Heart right ventricle (tissue), 16 donors: Measurements from ENCODE around the gene SNAP47. TPM values are rescaled to one million over a fixed set of nuclear protein-coding genes. Genes with fewer than 3 reads are reported as not detected.

Experiments
- ATAC-seq, 8 donors: fragments of 200-7000 bp; cut with Tn5 transposase; one replicate each; pipeline ENCODE4 v1.9.1; 2020; ENCODE audit warnings: mild to moderate bottlenecking in 8 of 8, moderate library complexity in 8 of 8, moderate number of reproducible peaks in 1 of 8
- DNase-seq, 2 donors: peaks; one replicate each; pipeline ENCODE4 v3.0.0-alpha.2; 2020
- H3K27ac ChIP-seq, 10 donors: fragments of 200-600 bp; sonication (generic) in 2 of 10; one replicate each; pipeline versions ENCODE4 v1.5.0 to v1.8.0; 2020 to 2022; ENCODE audit warnings: mild to moderate bottlenecking in 3 of 10
- H3K27me3 ChIP-seq, 7 donors: fragments of 200-600 bp; one replicate each; pipeline ENCODE4 v1.8.0; 2021 to 2022; ENCODE audit warnings: mild to moderate bottlenecking in 2 of 7
- H3K36me3 ChIP-seq, 9 donors: fragments of 200-600 bp; sonication (generic) in 1 of 9; one replicate each; pipeline versions ENCODE4 v1.5.0 to v1.8.0; 2020 to 2022; ENCODE audit warnings: mild to moderate bottlenecking in 2 of 9
- H3K4me1 ChIP-seq, 9 donors: fragments of 200-600 bp; sonication (generic) in 1 of 9; one replicate each; pipeline versions ENCODE4 v1.5.0 to v1.8.0; 2020 to 2022; ENCODE audit warnings: mild to moderate bottlenecking in 4 of 9
- H3K4me3 ChIP-seq, 10 donors: fragments of 200-600 bp; sonication (generic) in 2 of 10; one replicate each; pipeline versions ENCODE4 v1.5.0 to v1.8.0; 2020 to 2022; ENCODE audit warnings: mild to moderate bottlenecking in 7 of 10, moderate library complexity in 2 of 10
- H3K9me3 ChIP-seq, 11 donors: fragments of 200-600 bp in 10 of 11; sonication (generic) in 2 of 11; one replicate each; pipeline versions ENCODE4 v1.5.0 to v1.8.0; 2013 to 2022; ENCODE audit warnings: mild to moderate bottlenecking in 2 of 11, control low read depth in 1 of 11, moderate library complexity in 1 of 11
- WGBS, 2 donors: extraction: QIAGEN DNeasy Blood & Tissue Kit; methylation state at CpG; one replicate each; pipeline ENCODE4 v1.1.7; 2013; ENCODE audit warnings: inconsistent platforms in 1 of 2; 5-methylcytosine and 5-hydroxymethylcytosine counted together
- intact Hi-C, 10 donors: fragments of 100-400 bp; cut with DNase I; formaldehyde crosslinking; loops; one replicate each; pipeline versions ENCODE4 v1.11.1 to v1.14.2; 2022
- polyA plus RNA-seq, 2 donors: library from polyadenylated mRNA; stranded (reverse); fragments of 200-250 nt; gene quantifications; one replicate each; pipeline ENCODE4 v1.2.3, GENCODE V29; 2013
- total RNA-seq, 10 donors: library from RNA; stranded (reverse); fragmentation: NEBNext Ultra II Directional in 3 of 10; extraction: Animal tissue kit (Norgen Biotek cat#: 25700) in 3 of 10; gene quantifications; one replicate each; pipeline versions ENCODE4 v1.2.1 to v1.2.4, GENCODE V29; 2021 to 2023
- TF ChIP-seq, protein P1 (sequence below), 9 donors: fragments of 200-600 bp; sonication (generic) in 2 of 9; IDR thresholded peaks; one replicate each; pipeline versions ENCODE4 v1.5.0 to v1.8.0; 2021 to 2022; ENCODE audit warnings: antibody characterized with exemption in 9 of 9, mild to moderate bottlenecking in 5 of 9, moderate library complexity in 1 of 9
- donor health status: Arrhythmogenic right ventricular cardiomyopathy.
- donor health status: ischemic (EF 13 %, LVEDD 7.1; RV severe dilation, severe dysfunction).
- donor health status: healthy with polysubstance abuse.
- donor health status: DM: no; HTN: yes; CAD: no.
- donor health status: DM: no; HTN: no; CAD: no.
- donor health status: ischemic (EF 25% LVEDD 6.9; RV normal size, moderate dysfunction).
- donor health status: ischemic (EF 25% LVEDD 5.7; RV mildly dilated, moderate dysfunction).
- donor health status: healthy.
- donor health status: DM: yes; HTN: yes; CAD: no.
- donor health status: Ischemic cardiomyopathy.
- donor health status: ischemic (EF 35%, LVEDD 5.7; RV mildly dilated, moderate dysfunction).
- donor health status: nonischemic (EF 11% LVEDD 7.7; RV severe dilation, severe dysfunction).
- donor health status: DM: yes; HTN: yes; CAD: no.
- donor health status: PGD.
- donor health status: ischemic (EF 29% LVEDD 5.4; RV normal size, mild dysfunction).
- donor health status: nonischemic (EF 23%, LVEDD 6.1; RV moderate dilation, normal function).

The SNAP47 gene
- total and polyA plus RNA-seq, 12 donors, result 18.4 to 102 (median 49.7) TPM

DNA sequence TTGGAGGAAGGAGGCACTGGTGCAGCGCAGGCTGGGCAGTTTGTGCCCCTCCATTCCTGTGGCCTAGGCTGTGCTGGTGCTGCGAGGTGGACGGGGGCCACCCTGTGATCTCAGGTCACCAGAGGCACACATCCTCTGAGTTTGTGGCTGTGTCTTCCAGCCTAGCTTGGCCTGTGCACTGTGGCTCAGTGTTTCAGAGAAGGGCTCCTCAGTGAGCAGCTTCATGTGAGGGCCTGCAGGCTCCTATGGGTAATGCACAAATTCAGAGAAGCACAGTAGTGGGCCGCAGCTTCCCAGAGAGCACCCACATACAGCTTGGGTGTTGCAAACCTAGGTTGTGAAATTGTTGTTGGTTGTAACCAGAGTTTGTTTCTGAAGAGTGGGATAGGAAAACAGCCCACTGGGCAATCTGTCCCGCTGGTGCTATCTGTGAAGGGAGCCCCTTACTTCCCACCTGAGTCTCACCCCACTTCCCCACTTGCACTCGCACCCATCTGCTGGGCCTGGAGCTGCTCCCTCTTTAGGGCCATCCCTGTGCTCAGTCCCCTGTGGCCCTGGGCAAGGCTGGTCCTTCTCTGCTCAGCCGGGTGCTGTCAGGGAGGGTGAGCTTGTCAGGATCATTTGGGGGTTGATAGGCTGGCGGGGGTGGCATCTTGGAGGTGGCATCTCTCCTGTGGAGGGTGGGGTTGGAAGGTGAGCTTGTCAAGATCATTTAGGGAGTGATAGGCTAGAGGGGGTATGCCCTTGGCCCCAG lies 30.2 kb downstream of the SNAP47 start:
- intact Hi-C loops, result loop anchor here in 2 of 10 donors (10.0 kb wide), 1 partner anchor 281 kb away; no protein-coding TSS in a partner anchor
- 96% methylated on average over 8 of the region's 8 CpGs for WGBS, 2 donors
- no peaks in the 10 kb centered on the region for H3K27me3 ChIP-seq
- H3K27ac ChIP-seq, result peak overlapping the region in 1 of 10 donors; percentile 69
- no peak for ATAC-seq
- TF ChIP-seq, protein P1, sequence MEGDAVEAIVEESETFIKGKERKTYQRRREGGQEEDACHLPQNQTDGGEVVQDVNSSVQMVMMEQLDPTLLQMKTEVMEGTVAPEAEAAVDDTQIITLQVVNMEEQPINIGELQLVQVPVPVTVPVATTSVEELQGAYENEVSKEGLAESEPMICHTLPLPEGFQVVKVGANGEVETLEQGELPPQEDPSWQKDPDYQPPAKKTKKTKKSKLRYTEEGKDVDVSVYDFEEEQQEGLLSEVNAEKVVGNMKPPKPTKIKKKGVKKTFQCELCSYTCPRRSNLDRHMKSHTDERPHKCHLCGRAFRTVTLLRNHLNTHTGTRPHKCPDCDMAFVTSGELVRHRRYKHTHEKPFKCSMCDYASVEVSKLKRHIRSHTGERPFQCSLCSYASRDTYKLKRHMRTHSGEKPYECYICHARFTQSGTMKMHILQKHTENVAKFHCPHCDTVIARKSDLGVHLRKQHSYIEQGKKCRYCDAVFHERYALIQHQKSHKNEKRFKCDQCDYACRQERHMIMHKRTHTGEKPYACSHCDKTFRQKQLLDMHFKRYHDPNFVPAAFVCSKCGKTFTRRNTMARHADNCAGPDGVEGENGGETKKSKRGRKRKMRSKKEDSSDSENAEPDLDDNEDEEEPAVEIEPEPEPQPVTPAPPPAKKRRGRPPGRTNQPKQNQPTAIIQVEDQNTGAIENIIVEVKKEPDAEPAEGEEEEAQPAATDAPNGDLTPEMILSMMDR (IDR thresholded peaks at IDR 0.05), result no peak
- no peak overlapping the region for H3K4me3 ChIP-seq
- peaks cover 0 to 82% (median 36%) of the 10 kb centered on the region in 9 donors for H3K36me3 ChIP-seq
- H3K4me1 ChIP-seq, result peaks cover 11 to 51% (median 29%) of the 10 kb centered on the region in 9 donors
- no peaks in the 10 kb centered on the region for H3K9me3 ChIP-seq
- no peak for DNase-seq

DNA sequence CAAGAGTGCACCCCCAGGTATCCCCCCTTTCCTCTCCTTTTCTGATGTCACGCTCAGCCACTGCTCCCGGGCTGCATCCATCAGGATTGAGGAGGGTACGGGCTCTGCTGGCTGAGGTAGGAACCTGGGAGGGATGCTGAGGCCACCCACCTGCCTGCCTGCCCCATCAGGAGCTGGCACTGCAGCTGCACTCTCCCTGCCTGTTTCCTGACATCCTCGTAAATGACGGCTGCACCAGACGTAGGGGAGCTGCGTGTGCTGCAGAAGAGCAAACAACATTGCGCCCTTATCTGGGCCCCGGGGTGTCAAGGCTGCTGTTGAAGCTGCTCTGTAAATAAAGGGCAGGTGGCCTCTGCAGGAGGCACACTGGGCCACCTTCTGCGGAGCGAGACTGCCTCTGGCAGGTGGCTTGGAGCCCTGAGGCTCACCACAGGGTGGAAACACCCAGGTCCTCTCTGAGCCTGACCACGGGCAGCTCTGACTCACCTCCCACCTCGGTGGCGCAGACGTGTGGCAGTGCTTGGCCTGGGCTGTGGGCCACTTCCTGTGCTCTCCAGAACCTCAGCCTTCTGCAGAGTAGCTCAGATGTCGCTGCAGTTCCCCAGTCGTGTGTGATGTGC lies 30.9 kb downstream of the SNAP47 start:
- Histone ChIP-seq H3K27me3 (no peaks in the 10 kb centered on the region), H3K4me3 (no peak overlapping the region), H3K9me3 (no peaks in the 10 kb centered on the region), H3K4me1 (peaks cover 11 to 51% (median 27%) of the 10 kb centered on the region in 9 donors), H3K27ac (peak overlapping the region in 1 of 10 donors; percentile 69), H3K36me3 (peaks cover 0 to 82% (median 36%) of the 10 kb centered on the region in 9 donors)
- intact Hi-C loops, result loop anchor here in 2 of 10 donors (10.0 kb wide), 1 partner anchor 281 kb away; no protein-coding TSS in a partner anchor
- DNase-seq, result no peak
- WGBS, 2 donors, result 76 to 78% methylated on average over 17 of the region's 17 CpGs
- ATAC-seq, result peak in 1 of 8 donors; percentile 10
- TF ChIP-seq, protein P1 (IDR thresholded peaks at IDR 0.05), result no peak

DNA sequence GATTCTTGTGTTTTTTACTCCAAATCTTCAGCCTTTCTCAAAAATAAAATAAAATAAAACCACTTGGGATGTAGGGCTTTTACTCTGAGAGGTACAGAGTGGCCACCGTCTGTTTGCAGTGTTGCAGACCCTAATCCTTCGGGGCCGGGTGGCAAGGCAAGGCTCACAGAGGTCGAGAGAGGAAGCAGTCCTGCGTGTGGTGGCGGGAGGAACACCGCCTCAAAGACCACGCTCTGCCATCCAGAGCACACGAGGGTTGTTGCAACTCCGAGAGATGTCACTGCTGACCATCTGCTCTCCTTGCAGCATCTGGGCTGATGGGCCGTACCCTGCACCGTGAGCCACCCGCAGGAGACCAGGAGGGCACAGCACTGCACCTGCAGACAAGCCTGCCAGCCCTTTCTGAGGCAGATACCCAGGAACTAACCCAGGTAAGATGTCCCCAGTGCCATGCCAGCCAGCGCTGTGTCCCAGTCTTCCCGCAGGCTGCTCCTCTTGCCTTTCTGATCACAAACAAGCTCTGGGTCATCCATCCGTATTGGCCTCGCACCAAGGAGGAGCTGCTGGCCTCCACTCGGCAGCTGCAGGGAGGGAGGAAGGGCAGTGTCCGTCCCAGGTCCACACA lies 31.5 kb downstream of the SNAP47 start:
- TF ChIP-seq, protein P1 (IDR thresholded peaks at IDR 0.05), result no peak
- H3K9me3 ChIP-seq, result no peaks in the 10 kb centered on the region
- intact Hi-C loops, result loop anchor here in 2 of 10 donors (10.0 kb wide), 1 partner anchor 282 kb away; no protein-coding TSS in a partner anchor
- H3K27me3 ChIP-seq, result no peaks in the 10 kb centered on the region
- H3K36me3 ChIP-seq, result peaks cover 0 to 79% (median 36%) of the 10 kb centered on the region in 9 donors
- peak overlapping the region in 1 of 10 donors; percentile 41 for H3K27ac ChIP-seq
- 78% methylated on average over 19 of the region's 19 CpGs for WGBS, 2 donors
- H3K4me1 ChIP-seq, result peaks cover 11 to 48% (median 27%) of the 10 kb centered on the region in 9 donors
- H3K4me3 ChIP-seq, result peak overlapping the region in 1 of 10 donors; percentile 14
- ATAC-seq (no peak), DNase-seq (no peak)
